Skeletal muscle satellite cell (primary cell): ENCODE measurements around the gene TCF3.
A peak's percentile ranks its signal among the peaks of the same experiment; 100 is the strongest.

Experiments used
- H3K27me3 ChIP-seq: 2 replicates; pipeline ENCODE4 v1.7.0; 2013; ENCODE audit warnings: low read length; ENCODE audit not compliant: control insufficient read depth, insufficient read depth
- H3K36me3 ChIP-seq: 2 replicates; pipeline ENCODE4 v1.7.0; 2013; ENCODE audit warnings: mild to moderate bottlenecking, control low read depth, low read length; ENCODE audit not compliant: insufficient read depth
- H3K4me1 ChIP-seq: 2 replicates; pipeline ENCODE4 v1.7.0; 2013; ENCODE audit warnings: low read length; ENCODE audit not compliant: control insufficient read depth, insufficient read depth
- H3K4me2 ChIP-seq: 2 replicates; pipeline ENCODE4 v1.7.0; 2013; ENCODE audit warnings: mild to moderate bottlenecking, low read length
- H3K4me3 ChIP-seq: 2 replicates; pipeline ENCODE4 v1.7.0; 2013; ENCODE audit warnings: low read length
- H3K9ac ChIP-seq: 2 replicates; pipeline ENCODE4 v1.7.0; 2013; ENCODE audit warnings: mild to moderate bottlenecking, low read depth, low read length, moderate library complexity
- H3K9me3 ChIP-seq: replicated peaks from 2 replicates; pipeline ENCODE4 v1.7.0; 2013; ENCODE audit warnings: mild to moderate bottlenecking, control low read depth, low read length

Gene TCF3

DNA sequence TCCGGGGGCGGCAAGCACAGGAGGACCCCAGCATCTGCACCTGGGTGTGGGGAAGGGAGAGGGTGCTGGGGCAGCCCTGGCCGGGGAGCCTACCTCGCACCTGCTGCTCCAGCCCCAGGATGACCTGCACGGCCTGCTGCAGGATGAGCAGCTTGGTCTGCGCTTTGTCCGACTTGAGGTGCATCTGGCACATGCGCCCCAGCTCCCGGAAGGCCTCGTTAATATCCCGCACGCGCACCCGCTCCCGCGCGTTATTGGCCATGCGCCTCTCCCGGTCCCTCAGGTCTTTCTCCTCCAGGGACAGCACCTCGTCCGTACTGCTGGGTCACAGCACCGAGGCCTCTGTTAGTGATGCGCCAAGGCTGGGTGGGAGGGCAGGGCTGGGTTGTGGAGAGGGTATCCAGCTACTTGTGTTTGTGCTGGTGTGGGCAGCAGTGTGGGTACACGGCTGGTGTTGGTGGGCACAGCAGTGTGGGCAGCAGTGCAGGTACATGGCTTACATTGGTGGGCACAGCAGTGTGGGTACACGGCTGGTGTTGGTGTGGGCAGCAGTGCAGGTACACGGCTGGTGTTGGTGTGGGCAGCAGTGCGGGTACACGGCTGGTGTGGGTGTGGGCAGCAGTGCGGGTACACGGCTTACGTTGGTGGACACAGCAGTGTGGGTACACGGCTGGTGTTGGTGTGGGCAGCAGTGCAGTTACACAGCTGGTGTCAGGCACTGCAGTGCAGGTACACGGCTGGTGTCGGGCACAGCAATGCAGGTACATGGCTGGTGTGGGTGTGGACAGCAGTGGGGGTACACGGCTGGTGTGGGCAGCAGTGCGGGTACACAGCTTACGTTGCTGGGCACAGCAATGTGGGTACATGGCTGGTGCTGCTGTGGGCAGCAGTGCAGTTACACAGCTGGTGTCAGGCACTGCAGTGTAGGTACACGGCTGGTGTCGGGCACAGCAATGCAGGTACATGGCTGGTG is 40.0 kb downstream of the TCF3 start:
- no peaks in the 10 kb centered on the region for H3K9me3 ChIP-seq
- H3K9ac ChIP-seq: no peak overlapping the region
- H3K4me2 ChIP-seq: no peak overlapping the region
- H3K4me3 ChIP-seq: no peak overlapping the region
- H3K36me3 ChIP-seq: peaks cover 63% of the 10 kb centered on the region
- peaks cover 4% of the 10 kb centered on the region for H3K4me1 ChIP-seq
- H3K27me3 ChIP-seq: no peaks in the 10 kb centered on the region

- Histone ChIP-seq H3K4me2 (no peak overlapping the region), H3K4me1 (peaks cover 8% of the 10 kb centered on the region), H3K36me3 (peaks cover 60% of the 10 kb centered on the region), H3K4me3 (no peak overlapping the region), H3K9ac (no peak overlapping the region), H3K9me3 (no peaks in the 10 kb centered on the region), H3K27me3 (no peaks in the 10 kb centered on the region)
These were observed 41.1 kb downstream of the TCF3 start for GRCh38 chr19:1611353-1611752.

DNA sequence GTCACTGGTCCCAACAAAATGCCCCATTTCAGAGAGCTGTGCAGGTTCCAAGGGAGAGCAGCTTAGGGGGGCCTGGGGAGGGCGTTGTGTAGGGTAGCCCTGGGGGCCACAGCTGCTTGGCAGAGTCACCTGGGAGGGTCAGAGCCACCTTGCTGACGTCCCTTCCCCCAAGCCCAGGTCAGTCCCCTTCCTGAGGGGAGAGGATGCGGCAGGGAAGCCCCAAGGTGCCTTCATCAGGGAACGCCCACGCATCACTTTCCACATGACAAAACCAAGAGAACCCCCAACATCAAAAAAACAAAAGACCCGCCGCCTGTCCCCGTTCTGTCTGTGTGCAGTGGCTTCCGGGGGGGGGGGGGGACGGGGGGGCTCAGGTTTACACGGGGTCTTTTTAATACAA is 41.8 kb downstream of the TCF3 start:
- peaks cover 56% of the 10 kb centered on the region for H3K36me3 ChIP-seq
- H3K4me3 ChIP-seq: no peak overlapping the region
- peaks cover 13% of the 10 kb centered on the region for H3K4me1 ChIP-seq

DNA sequence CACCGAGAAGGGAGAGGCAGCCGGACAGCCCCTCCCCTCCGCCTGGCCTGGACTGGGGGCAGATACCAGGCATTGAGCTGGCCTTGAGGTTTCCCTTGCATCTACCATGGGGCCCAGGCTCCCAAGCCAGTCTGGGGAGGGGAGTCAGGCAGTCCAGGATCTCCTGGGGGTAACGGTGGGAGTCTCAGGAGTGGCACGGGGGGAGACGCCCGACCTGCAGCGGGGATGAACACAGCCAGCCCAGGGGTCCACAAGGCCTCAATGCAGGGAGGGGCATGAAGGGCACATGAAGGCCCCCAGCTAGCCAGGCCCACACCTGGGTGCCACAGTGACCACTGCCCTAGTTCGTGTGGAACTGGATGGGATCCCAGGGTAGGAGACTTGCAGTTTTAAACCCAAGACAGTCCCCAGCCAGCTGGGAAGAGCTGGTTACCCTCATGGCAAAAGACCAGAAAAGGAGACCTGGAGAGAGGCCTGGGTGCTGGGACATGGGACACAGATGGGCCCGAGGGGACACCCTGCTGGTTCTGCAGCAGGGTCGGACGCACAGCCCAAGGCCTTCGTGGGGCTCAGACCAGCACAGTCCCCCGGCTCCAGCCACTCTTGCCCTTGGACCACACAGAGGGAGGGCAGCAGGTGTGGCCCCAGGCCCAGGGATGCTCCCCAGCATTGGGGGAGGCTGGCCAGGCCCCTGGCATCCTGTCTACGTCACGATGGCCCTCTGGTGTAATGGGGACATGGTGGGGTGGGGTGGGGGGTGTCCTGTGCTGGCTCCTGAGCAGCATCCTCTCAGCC is 42.5 kb downstream of the TCF3 start:
- Histone ChIP-seq H3K27me3 (no peaks in the 10 kb centered on the region), H3K9ac (no peak overlapping the region), H3K4me2 (no peak overlapping the region), H3K4me3 (no peak overlapping the region), H3K4me1 (peaks cover 13% of the 10 kb centered on the region), H3K36me3 (peaks cover 49% of the 10 kb centered on the region), H3K9me3 (no peaks in the 10 kb centered on the region)

More for the DNA sequence above, 41.8 kb downstream of the TCF3 start:
- Histone ChIP-seq H3K9ac (no peak overlapping the region), H3K9me3 (no peaks in the 10 kb centered on the region), H3K27me3 (no peaks in the 10 kb centered on the region), H3K4me2 (no peak overlapping the region)

- Histone ChIP-seq H3K27me3 (no peaks in the 10 kb centered on the region), H3K9me3 (no peaks in the 10 kb centered on the region), H3K9ac (no peak overlapping the region), H3K36me3 (peaks cover 41% of the 10 kb centered on the region), H3K4me2 (no peak overlapping the region), H3K4me1 (peaks cover 13% of the 10 kb centered on the region), H3K4me3 (no peak overlapping the region)
These were observed 43.4 kb downstream of the TCF3 start for GRCh38 chr19:1609103-1609396.

DNA sequence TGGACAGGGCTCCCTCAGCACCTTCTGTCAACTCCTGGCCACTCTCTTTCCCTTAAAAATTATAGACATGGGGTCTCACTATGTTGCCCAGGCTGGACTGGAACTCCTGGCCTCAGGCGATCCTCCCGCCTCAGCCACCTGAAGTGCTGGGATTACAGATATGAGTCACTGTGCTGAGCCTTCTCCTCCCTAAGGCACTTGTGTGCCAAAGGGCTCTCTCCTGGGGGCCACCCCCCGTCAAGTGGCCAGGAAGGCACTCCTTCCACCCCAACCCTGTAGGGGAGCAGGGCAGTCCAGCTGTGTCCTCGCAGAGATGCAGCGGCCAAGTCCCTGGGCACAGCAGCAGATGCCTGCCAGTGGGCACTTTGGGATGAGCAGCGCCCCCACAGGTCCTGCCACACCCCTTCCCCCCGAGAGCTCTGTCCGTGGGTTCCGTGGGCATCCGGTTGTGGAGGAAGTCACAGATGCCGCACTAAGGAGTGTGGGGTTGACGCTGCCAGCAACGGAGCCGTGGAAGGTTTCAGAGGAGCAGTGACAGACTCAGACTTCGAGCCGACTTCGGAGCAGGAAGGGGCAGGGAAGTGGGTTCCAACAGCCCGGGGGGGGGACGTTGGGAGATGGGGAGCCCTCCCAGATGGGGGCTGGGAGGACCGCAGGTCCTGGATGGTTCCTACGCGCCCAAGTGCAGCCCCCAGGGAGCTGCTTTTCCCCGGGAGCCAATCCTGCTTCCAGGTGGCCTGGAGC is 43.9 kb downstream of the TCF3 start:
- no peak overlapping the region for H3K9ac ChIP-seq
- peaks cover 36% of the 10 kb centered on the region for H3K36me3 ChIP-seq
- no peak overlapping the region for H3K4me3 ChIP-seq
- H3K9me3 ChIP-seq: no peaks in the 10 kb centered on the region
- H3K4me1 ChIP-seq: peaks cover 13% of the 10 kb centered on the region
- H3K27me3 ChIP-seq: no peaks in the 10 kb centered on the region
- no peak overlapping the region for H3K4me2 ChIP-seq

GRCh38 chr19:1606138-1606651 is 46.2 kb downstream of the TCF3 start:
- H3K9me3 ChIP-seq: no peaks in the 10 kb centered on the region
- peak overlapping the region; percentile 100 for H3K4me2 ChIP-seq
- H3K27me3 ChIP-seq: no peaks in the 10 kb centered on the region
- peaks cover 13% of the 10 kb centered on the region for H3K4me1 ChIP-seq
- peak overlapping the region; percentile 88 for H3K4me3 ChIP-seq
- H3K9ac ChIP-seq: peak overlapping the region; percentile 98
- peaks cover 29% of the 10 kb centered on the region for H3K36me3 ChIP-seq

DNA sequence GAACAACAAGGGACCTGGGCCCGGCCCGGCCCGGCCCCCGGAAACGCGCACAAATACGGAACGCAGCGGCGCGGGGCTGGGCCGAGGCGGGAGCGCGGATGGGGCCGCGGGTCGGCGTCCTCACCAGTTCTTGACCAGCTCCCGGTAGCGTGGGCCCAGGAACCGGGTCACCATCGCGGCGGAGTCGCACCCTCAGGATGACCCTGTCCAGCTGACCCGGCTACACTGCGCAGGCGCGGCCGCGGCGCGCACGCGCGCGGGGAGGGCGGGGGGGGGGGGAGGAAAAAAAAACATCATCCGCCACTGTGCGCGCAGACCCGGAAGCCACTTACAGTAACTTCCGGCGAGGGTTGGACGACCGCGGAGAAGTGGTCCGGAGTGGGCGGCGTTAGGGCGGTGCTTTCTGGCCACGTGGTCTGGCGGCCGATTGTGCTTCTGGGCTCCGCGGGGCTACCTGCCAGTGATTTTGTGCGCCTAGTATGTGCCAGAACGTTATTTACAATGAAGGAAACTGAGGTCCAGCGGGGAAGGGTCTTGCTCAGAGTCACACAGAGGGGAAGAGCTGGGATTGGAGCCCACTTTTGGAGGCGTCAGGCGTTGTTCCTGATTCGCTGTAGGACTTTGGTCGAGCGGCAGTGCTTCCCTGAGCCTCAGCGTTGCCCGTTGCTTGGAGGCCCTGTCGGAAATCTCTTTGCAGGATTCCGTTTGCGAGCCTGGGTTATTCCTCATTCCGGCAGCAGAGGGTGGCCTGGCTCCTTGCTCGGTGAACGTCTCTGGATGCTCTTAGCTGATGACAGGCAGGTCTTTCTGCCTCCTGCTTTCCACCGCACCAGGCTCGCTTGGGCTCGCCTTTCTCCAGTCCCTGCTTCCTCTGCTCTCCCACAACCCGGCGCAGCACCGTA is 46.9 kb downstream of the TCF3 start, which contains the start of gene UQCR11:
UQCR11 (minus strand) TSS at position 227 of the 902 bp plus-strand sequence; CDS start at position 174, 53 bp downstream.
- Histone ChIP-seq H3K4me3 (peak within 1 kb of the TSS; percentile 88), H3K9ac (peak within 1 kb of the TSS; percentile 98), H3K4me1 (peaks cover 13% of the 10 kb centered on the region), H3K4me2 (peak within 1 kb of the TSS; percentile 100), H3K36me3 (peaks cover 26% of the 10 kb centered on the region), H3K9me3 (no peaks in the 10 kb centered on the region), H3K27me3 (no peaks in the 10 kb centered on the region)

DNA sequence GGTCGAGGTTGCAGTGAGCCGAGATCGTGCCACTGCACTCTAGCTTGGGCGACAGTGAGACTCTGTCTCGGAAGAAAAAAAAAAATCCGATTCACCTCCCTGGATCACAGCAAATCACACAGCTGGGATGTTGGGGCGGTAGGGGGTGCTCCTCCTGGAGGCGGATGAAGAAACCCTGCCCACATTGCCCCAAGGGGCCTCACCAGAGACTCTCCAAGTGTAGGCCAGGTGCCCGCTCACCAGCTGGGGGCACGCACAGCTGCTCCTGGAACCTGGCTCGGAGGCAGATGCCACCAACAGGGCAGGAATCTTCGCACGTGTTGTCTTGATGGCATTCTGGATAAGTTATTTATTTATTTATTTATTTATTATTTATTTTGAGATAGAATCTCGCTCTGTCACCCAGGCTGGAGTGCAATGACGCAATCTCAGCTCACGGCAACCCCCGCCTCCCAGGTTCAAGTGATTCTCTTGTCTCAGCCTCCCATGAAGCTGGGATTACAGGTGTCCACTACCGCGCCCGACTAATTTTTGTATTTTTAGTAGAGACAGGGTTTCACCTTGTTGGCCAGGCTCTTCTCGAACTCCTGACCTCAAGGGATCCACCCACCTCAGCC is 50.2 kb downstream of the TCF3 start:
- H3K9ac ChIP-seq: no peak overlapping the region
- no peak overlapping the region for H3K4me3 ChIP-seq
- H3K27me3 ChIP-seq: no peaks in the 10 kb centered on the region
- H3K36me3 ChIP-seq: peaks cover 35% of the 10 kb centered on the region
- peaks cover 9% of the 10 kb centered on the region for H3K4me1 ChIP-seq
- no peak overlapping the region for H3K4me2 ChIP-seq
- no peaks in the 10 kb centered on the region for H3K9me3 ChIP-seq

- H3K4me3 ChIP-seq: no peak overlapping the region
- no peak overlapping the region for H3K4me2 ChIP-seq
- no peaks in the 10 kb centered on the region for H3K27me3 ChIP-seq
- H3K36me3 ChIP-seq: peaks cover 41% of the 10 kb centered on the region
- peaks cover 8% of the 10 kb centered on the region for H3K4me1 ChIP-seq
- H3K9ac ChIP-seq: no peak overlapping the region
- H3K9me3 ChIP-seq: no peaks in the 10 kb centered on the region
These were observed 50.8 kb downstream of the TCF3 start for GRCh38 chr19:1601613-1602064.
